A549 treated with ZK216348 at 1 μM for 4 hours (cell line): ENCODE measurements around the gene MAB21L3. TPM values are rescaled to one million over a fixed set of nuclear protein-coding genes. Genes with fewer than 3 reads are reported as not detected.

Experiments used
- total RNA-seq: library from RNA; stranded (reverse); fragments of 200-300 nt; extraction: Qiagen RNA extraction; gene quantifications from 5 replicates; pipeline ENCODE4 v1.2.3, GENCODE V29; 2022; ENCODE audit warnings: low read depth

MAB21L3 gene
- total RNA-seq: not detected in 5 replicates

DNA sequence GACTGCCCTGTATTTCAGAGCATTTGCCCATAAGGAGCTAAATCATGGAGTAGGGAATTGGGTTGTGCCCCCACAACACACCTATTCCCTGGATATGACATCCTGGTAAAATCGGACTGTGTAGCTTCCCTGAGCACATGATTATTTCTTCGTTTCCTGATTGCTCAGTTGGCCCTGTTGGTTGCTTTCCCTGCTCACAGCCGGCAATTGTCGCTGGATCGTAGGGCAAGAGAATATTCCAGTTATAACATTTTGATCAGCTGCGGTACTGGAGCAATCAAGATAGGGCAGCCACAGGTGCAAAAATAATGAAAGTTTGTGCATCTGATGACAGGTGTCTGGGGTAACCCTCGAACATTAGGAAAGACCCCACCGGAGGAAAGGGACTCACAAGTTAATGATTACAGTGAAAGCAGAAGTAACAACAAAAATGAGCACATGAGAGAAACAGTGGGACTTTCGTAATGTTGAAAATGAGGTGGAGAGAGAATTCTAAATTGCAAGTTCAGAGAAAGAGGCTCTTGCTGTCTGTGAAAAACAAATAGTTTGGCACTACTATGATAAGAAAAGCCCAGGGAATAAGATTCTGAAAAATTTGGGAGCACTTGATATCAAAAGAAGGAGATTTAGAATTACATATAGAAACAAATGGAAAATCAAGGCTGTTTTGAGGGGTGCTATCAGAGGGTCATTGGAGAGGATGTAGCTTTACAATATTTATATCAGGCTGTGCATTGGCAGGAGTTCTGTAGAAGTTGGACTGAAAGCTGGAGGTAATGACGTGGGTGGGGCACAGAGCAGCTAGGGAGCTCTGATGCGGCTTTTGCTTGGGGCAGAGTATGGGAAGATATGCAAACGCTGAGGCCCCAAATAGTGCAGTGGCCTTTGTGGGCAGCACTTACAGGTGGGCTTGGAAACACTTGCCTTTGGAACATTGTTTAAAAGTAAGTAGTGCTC is at the start of gene MAB21L3:
TSS of gene MAB21L3 (plus strand) at position 833 of the 957 bp plus-strand sequence. CDS start 1,217 bp downstream, outside the sequence.

Other genes starting within 250 kb of the MAB21L3 start
- gene SLC22A15, start 134.9 kb upstream of the MAB21L3 start, total RNA-seq: 0.40 to 1.1 TPM (median 0.74 TPM) in 5 replicates